ENCODE data around the gene FAF1.
"Not testable (repeated sequence)": the region's sequence is repeated elsewhere in the genome, so short reads cannot be mapped to it uniquely, and the experiment has no call there.

The FAF1 gene

GRCh38 chr1:50774759-50775351 is 185.2 kb downstream of the FAF1 start:
- peak; percentile 25 for DNase-seq (ENCODE audit: low read depth)

- no peak for DNase-seq (ENCODE audit: low read depth)
These were observed 193.4 kb downstream of the FAF1 start for GRCh38 chr1:50766688-50767087.

GRCh38 chr1:50756543-50756942 is 203.5 kb downstream of the FAF1 start:
- DNase-seq (ENCODE audit: low read depth): not testable (repeated sequence)

- not testable (repeated sequence) for DNase-seq (ENCODE audit: low read depth)
These were observed 205.3 kb downstream of the FAF1 start for GRCh38 chr1:50754764-50755163.

- no peak for DNase-seq (ENCODE audit: low read depth)
These were observed 209.9 kb downstream of the FAF1 start for GRCh38 chr1:50750021-50750619.

GRCh38 chr1:50747394-50747793 is 212.7 kb downstream of the FAF1 start:
- no peak for DNase-seq (ENCODE audit: low read depth)

- peak; percentile 3 for DNase-seq (ENCODE audit: low read depth)
These were observed 217.5 kb downstream of the FAF1 start for GRCh38 chr1:50742523-50742922.

- no peak for DNase-seq (ENCODE audit: low read depth)
These were observed 220.9 kb downstream of the FAF1 start for GRCh38 chr1:50739125-50739524.

- DNase-seq (ENCODE audit: low read depth): no peak
These were observed 224.6 kb downstream of the FAF1 start for GRCh38 chr1:50735443-50735842.

GRCh38 chr1:50727578-50727977 is 232.5 kb downstream of the FAF1 start:
- not testable (repeated sequence) for DNase-seq (ENCODE audit: low read depth)

- DNase-seq (ENCODE audit: low read depth): no peak
These were observed 235.3 kb downstream of the FAF1 start for GRCh38 chr1:50724626-50725286.

- DNase-seq (ENCODE audit: low read depth): no peak
These were observed 239.5 kb downstream of the FAF1 start for GRCh38 chr1:50720457-50721053.

GRCh38 chr1:50719126-50719525 is 240.9 kb downstream of the FAF1 start:
- no peak for DNase-seq (ENCODE audit: low read depth)

GRCh38 chr1:50717327-50717726 is 242.7 kb downstream of the FAF1 start:
- DNase-seq (ENCODE audit: low read depth): no peak

GRCh38 chr1:50716455-50716854 is 243.6 kb downstream of the FAF1 start:
- not testable (repeated sequence) for DNase-seq (ENCODE audit: low read depth)

GRCh38 chr1:50710099-50710498 is 250.0 kb downstream of the FAF1 start:
- no peak for DNase-seq (ENCODE audit: low read depth)

- no peak for DNase-seq (ENCODE audit: low read depth)
These were observed 252.2 kb downstream of the FAF1 start for GRCh38 chr1:50707824-50708223.

GRCh38 chr1:50705699-50706098 is 254.4 kb downstream of the FAF1 start:
- no peak for DNase-seq (ENCODE audit: low read depth)

- DNase-seq (ENCODE audit: low read depth): no peak
These were observed 255.0 kb downstream of the FAF1 start for GRCh38 chr1:50705041-50705440.

- no peak for DNase-seq (ENCODE audit: low read depth)
These were observed 255.9 kb downstream of the FAF1 start for GRCh38 chr1:50704126-50704525.

GRCh38 chr1:50703240-50703639 is 256.8 kb downstream of the FAF1 start:
- DNase-seq (ENCODE audit: low read depth): no peak

- no peak for DNase-seq (ENCODE audit: low read depth)
These were observed 257.7 kb downstream of the FAF1 start for GRCh38 chr1:50702395-50702794.

- DNase-seq (ENCODE audit: low read depth): no peak
These were observed 258.3 kb downstream of the FAF1 start for GRCh38 chr1:50701706-50702317.
